ENCODE measurements around the gene NABP2.

The NABP2 gene

DNA sequence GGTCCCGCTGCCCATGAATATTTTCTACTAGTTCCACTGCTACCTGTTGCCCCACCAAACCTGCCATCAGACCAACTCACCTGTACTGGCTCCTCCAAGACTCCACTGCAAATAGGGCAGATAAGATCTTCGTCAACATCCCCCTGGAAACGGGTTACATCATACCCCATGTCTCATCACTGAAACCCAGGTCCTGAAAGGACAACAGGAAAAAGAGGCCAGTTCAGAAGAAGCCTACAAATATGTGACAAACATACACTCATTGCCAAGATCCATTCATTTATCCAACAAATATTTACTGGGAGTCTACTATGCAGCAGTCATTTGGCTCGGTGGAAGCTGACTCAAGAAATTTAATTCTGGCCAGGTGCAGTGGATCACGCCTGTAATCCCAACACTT, 10.3 kb upstream of the NABP2 start:
- no peak for DNase-seq (ENCODE audit: low read depth in 2 of 2)

DNA sequence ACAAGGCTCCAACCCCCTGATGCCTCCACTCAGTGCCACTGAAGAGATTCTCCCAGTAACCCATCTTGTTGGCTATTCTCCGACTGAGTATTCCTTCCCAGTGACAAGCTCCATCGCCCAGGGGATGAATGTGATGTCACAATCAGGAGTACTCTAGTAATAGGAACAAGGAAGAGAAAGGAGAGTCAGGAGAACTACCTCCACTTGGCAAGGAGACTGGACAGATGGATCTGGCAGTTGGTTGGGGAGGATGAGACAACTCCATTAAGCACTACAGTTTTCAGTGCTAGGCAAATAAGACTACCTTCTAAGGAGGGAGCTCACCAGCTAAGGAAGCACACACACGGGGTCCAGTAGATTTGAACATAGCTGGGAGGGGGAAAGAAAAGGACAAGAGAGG, 7.7 kb upstream of the NABP2 start:
- DNase-seq (ENCODE audit: low read depth in 2 of 2), result no peak

GRCh38 chr12:56219840-56220239, 4.3 kb upstream of the NABP2 start:
- no peak for DNase-seq (ENCODE audit: low read depth in 2 of 2)

DNA sequence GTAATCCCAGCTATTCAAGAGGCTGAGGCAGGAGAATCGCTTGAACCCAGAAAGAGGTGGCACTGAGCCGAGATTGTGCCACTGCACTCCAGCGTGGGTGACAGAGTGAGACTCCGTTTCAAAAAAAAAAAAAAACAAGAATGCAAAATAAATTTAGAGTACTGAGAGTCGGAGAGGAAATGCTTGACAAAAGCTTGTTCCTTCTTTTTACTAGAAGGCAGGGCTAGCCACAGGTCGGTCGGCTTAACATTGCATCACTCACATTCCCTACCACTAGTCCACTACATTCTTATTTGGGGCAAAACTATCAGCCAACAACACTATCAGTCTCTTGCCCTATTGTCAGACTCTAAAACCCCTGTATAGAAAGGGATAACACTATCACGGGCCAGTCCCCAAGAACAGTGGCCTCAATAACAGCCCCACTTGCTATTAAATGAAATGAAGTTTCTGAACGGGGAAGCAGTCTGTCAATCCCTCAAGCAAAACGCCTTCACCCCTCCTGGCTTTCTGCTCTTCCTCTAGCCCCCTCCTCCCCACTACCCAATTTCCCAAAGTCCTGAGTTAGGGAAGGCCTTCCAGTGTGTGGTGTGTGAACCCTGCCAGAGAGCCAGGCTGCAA, 3.4 kb upstream of the NABP2 start:
- no peak for DNase-seq (ENCODE audit: low read depth in 2 of 2)

DNA sequence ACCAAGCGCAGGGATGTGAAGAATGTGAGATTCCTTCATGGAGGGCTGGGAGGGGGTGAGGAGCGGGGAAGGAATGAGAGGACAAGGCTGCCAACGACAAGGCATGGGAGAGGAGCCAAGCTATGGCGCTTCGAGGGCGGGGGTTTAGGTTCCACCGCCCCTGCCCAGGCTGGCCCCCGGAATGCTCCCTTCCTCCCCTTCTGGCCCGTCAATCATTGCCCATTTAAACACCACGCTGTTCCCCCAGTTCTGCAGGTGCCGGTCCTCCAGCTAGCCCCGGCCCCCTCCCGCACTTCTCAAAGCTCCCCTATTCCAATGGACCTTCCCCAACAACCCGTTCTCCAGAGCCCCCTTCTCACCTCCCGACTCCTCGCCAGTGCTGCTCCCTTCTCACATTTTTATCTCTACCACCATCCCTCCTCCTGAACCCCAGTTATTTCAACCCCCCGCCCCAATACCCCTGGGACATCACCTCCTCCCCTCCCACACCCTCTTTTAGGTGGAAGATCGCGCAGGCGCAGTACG, 2.8 kb upstream of the NABP2 start:
- DNase-seq (ENCODE audit: low read depth in 2 of 2), result no peak

DNA sequence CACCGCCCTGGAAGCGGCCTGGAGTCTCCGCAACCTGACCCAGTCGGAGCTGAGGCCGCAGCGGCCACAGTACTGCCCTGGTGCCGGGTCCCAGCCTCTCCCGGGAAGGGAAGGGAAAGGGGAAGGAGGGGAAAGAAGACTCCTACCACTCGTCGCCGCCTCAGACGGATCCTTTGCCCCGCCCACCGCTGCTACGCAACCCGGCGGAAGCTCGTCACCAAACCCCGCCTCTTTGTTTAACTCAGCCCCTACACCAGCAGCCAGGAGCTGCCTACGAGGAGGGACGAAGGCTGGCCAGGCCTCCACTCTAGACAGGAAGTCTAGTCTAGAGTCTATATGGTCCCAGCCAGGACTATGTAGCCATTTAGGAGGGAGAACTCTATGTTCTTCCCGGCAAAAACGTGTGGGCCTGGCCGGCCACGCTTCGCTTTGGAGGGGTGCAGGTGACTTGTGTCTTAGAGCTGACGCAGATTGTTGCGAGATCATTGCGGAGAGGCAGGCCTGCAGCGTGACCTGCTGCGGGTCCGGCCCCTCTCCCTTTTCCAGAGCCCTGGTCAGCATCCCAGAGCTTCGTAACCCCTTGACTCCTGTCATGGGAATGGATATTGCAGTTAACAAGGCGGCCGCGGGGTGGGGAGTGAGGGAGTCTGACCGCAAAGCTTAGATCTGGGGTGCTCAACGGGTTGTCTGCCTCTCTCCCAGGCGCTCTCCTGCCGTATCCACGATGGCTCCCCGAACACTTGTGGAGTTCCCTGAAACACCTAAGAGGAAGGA, 2.2 kb upstream of the NABP2 start, which contains the start of gene RNF41:
RNF41 (minus strand) TSS at position 166 of the 774 bp plus-strand sequence. CDS start 7,875 bp downstream, outside the sequence.
- peak; percentile 85 to 88 for DNase-seq (ENCODE audit: low read depth in 2 of 2)

GRCh38 chr12:56222531-56222895, 1.6 kb upstream of the NABP2 start:
- DNase-seq (ENCODE audit: low read depth in 2 of 2), result no peak

GRCh38 chr12:56223571-56224101, 506 bp upstream of the NABP2 start:
- no peak for DNase-seq (ENCODE audit: low read depth in 2 of 2)

DNA sequence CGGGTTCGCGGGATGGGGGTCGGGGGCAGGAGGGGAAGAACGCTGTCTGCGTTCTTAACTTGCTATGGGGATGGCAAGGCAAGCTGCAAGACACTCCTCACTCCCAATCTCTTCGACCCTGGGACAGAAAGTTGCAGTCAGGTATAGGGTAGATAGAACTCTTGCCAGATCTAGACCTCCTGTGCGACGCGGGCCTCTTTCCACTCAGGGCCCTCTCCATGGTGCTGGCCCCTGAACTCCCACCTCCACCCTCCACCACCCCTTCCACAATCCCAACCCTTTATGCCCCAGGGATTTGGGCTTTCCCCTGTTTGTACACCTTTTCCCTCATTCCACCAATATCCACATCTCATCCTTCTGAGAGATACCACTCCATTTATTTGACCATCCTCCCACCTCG, 812 bp downstream of the NABP2 start:
- no peak for DNase-seq (ENCODE audit: low read depth in 2 of 2)

DNA sequence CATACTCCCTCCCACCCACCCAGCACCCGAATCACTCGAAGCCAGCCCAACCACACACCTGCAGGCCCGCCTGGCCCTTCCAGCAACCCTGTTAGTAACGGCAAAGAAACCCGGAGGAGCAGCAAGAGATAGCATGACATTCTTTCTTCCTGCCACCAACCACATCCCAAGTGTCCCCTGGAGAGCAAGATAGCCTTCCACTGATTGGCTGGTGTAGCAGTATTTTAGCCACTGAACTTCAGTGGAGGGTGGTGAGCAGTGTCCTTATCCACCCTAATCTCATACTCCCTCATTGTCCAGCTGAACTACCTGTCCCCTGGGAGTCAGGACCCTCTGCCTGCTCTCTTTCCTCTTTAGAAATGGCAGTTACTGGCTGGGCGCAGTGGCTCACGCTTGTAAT, 4.9 kb downstream of the NABP2 start:
- DNase-seq (ENCODE audit: low read depth in 2 of 2), result no peak

DNA sequence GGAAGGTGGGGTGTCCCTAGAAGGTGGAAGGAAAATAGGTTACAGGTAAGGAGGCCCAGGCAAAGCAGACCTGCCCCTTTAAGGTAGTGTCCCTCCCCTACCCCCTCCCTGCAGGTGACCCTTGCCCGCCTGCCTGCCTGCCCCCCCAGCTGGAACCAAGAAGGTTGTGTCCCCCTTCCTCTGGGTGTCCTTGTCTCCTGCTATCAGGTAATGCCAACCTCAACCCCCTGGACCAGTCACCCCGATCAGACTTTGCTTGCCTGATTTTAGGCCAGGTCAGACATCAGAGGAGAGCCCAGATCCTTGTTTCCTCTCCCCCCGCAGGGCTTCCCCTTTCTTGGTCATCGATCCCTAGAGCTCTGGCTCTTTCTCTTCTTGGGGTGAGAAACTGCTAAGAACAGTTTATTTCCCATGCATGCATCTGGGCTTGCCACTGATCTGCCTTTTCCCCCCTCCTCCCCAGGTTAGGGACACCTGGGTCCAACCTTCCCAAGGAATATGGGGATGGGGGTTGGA, 5.8 kb downstream of the NABP2 start, which contains the start of gene SLC39A5:
SLC39A5 (plus strand) TSS at position 136 of the 516 bp plus-strand sequence. CDS start 1,224 bp downstream, outside the sequence.
- DNase-seq (ENCODE audit: low read depth in 2 of 2), result no peak

DNA sequence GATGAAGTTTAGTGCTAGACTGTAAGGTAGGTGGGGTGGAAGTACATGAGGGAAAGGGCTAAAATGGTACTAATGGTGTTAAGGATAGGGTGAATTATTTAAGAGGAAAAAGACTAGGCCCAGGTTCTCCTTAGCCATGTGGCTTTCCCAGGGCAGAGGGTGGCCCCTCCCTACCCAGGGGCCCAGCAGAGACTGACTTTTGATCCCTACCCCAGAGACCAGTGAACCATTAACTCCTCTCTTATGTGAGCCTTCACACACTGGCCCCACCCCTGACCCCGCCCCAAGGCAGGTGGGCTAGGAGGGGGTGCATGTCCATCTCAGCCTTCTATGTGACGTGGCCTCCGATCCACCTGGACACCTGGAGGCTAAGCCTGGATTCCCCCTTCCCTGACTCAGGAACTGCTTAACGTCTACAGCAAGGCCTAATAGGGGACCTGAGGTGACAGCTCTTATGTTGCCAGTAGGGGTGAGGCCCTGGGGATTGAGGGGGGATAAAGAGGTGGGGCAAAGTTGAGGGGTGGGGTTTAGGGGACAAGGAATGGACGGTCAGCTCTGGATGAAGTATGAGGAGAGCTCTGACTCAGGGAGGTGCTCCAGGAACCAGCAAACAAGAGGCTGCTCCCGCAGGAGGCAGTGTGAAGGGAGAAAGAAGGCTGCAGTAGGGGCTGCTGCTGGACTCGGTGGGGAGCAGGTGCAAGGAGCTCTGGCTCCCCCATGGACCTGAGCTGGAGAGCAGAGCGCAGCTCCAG, 6.5 kb downstream of the NABP2 start:
- DNase-seq (ENCODE audit: low read depth in 2 of 2), result no peak

- no peak for DNase-seq (ENCODE audit: low read depth in 2 of 2)
These were observed 7.0 kb downstream of the NABP2 start for GRCh38 chr12:56231184-56231582.

DNA sequence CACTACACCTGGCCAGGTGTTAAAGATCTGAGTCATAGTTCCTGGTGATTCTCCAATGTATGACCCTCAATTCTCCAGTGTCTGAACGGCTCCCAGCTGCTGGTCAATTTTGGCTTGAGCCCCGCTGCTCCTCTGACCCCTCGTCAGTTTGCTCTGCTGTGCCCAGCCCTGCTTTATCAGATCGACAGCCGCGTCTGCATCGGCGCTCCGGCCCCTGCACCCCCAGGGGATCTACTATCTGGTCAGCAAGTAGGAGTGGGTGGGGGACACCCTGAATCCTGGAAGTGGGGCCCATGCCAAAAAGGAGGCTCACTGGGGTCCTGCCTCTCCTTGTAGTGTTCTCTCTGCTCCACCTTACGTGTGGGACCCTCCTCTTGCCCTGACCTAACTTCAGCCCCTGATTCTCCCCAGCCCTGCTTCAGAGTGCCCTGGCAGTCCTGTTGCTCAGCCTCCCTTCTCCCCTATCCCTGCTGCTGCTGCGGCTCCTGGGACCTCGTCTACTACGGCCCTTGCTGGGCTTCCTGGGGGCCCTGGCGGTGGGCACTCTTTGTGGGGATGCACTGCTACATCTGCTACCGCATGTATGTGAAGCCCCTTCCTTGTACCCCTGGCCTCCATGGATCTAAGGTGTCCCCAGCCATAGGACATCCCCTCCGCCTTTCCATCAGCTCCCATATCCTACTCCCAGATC, 10.7 kb downstream of the NABP2 start:
- no peak for DNase-seq (ENCODE audit: low read depth in 2 of 2)

GRCh38 chr12:56236091-56236490, 11.9 kb downstream of the NABP2 start:
- no peak for DNase-seq (ENCODE audit: low read depth in 2 of 2)

GRCh38 chr12:56236985-56237384, 12.8 kb downstream of the NABP2 start:
- no peak for DNase-seq (ENCODE audit: low read depth in 2 of 2)

DNA sequence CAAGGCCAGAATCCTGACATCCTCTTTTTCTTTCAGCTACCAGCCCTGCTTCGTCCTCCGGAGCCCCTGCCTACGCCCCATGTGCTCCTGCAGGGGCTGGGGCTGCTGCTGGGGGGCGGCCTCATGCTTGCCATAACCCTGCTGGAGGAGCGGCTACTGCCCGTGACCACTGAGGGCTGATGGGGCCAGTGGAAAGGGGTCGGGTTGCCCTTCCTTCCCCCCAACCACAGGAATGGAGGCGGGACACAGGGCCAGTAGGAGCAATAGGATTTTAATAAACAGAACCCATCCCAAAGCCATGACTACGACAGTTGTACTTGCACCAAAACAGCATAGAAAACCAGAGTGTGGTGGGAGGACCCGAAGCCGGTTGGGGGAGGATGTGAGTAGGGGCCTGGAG, 13.4 kb downstream of the NABP2 start:
- DNase-seq (ENCODE audit: low read depth in 2 of 2), result no peak

DNA sequence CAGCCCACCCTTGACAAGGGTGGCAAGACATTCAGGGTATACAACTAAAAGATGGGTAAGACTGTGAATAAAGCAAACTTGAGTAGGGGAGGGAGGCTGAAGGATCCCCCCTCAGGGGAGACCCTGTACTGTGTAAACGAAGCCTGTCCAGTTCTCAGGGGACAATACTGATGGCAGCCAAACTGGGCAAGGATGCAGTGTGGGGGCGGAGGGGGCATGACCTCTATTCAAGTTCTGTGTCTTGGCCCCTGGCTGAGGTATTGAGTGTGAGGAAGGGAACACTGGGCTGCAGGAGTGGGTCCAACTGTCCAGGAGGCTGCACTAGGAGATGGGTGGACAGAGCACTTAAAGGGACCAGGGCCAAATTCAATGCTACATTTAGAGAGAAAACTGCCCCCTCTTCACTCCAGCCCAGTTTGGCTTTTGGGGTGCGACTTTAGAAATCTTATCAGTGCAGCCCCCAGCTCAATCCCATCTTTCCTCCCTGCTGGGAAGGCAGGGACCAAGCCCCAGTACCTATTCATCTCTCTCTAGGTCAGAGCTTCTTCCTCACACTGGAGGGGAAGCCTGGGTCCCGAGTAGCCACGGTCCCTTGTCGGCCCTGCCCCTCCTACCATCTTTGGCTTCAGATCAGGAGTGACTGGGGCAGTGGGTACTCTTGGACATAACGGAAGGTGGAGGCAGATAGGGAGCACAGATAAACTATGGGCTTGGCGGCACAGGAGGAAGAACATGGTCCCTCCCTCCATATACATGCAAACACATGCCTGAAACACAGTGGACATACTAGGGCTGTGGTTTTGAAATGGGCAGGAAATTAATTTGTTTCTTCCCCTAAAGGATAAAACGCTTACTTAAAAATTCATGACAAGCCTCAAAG, 17.5 kb downstream of the NABP2 start:
- no peak for DNase-seq (ENCODE audit: low read depth in 2 of 2)

DNA sequence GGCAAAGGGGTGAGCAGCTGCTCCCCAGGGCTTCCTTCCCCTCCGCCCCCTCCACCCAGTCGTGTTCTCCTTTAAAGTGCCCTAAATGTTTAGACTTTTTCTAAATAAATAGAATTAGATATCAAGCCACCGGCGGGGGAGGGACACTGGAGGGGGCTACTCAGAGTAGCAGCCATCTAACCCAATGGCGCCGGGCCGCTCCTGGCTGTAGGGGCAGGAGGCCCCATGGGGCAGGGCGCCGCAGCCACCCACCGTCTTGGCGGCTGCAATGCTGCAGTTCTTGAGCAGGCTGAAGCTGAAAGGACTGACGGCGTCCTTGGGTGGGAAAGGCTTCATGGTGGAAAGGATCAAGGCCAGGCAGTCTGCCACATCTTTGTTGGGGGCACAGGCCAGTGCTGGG, 18.8 kb downstream of the NABP2 start:
- no peak for DNase-seq (ENCODE audit: low read depth in 2 of 2)

- no peak for DNase-seq (ENCODE audit: low read depth in 2 of 2)
These were observed 19.6 kb downstream of the NABP2 start for GRCh38 chr12:56243731-56244181.
